Activated CD4-positive, alpha-beta T cell treated with anti-CD3 and anti-CD28 coated beads, Interleukin-2, amount 10 ng/mL, durations not matched to agents 24 days and 14 days (primary cell): ENCODE data around the gene SRGAP1. TPM values are rescaled to one million over a fixed set of nuclear protein-coding genes. Genes with fewer than 3 reads are reported as not detected.
"Not testable (repeated sequence)": the region's sequence is repeated elsewhere in the genome, so short reads cannot be mapped to it uniquely, and the experiment has no call there.

Source experiments
- DNase-seq: peaks from one replicate; pipeline ENCODE4 v3.0.0; 2022
- H3K27ac Mint-ChIP-seq: one replicate; pipeline ENCODE4 v1.8.0; 2022; ENCODE audit warnings: mild to moderate bottlenecking, mixed read lengths
- H3K27me3 Mint-ChIP-seq: one replicate; pipeline ENCODE4 v1.8.0; 2022; ENCODE audit warnings: mixed read lengths
- H3K36me3 Mint-ChIP-seq: one replicate; pipeline ENCODE4 v1.8.0; 2022; ENCODE audit warnings: low read depth, mild to moderate bottlenecking, mixed read lengths
- H3K4me1 Mint-ChIP-seq: one replicate; pipeline ENCODE4 v1.8.0; 2021; ENCODE audit warnings: mixed read lengths
- H3K4me3 Mint-ChIP-seq: one replicate; pipeline ENCODE4 v1.8.0; 2022; ENCODE audit warnings: mild to moderate bottlenecking, moderate library complexity, mixed read lengths
- H3K9me3 Mint-ChIP-seq: one replicate; pipeline ENCODE4 v1.8.0; 2021; ENCODE audit warnings: mixed read lengths
- intact Hi-C: fragments of 100-400 bp; cut with micrococcal nuclease; formaldehyde crosslinking; loops from one replicate; pipeline ENCODE4 v1.15.1; 2023
- total RNA-seq: library from RNA; stranded (reverse); gene quantifications from 2 replicates; pipeline ENCODE4 v1.2.3, GENCODE V29; 2022

SRGAP1 gene
- total RNA-seq, 1 donor from 2014 or later, result 0.16 TPM

- DNase-seq, H3K4me1 Mint-ChIP-seq, H3K27ac Mint-ChIP-seq, H3K36me3 Mint-ChIP-seq, H3K4me3 Mint-ChIP-seq, H3K27me3 Mint-ChIP-seq, intact Hi-C loops, H3K9me3 Mint-ChIP-seq: not testable (repeated sequence)
Measured at GRCh38 chr12:64121086-64121485, 276.6 kb downstream of the SRGAP1 start.

- no peak overlapping the region for H3K27ac Mint-ChIP-seq
- no peaks in the 10 kb centered on the region for H3K9me3 Mint-ChIP-seq
- H3K4me3 Mint-ChIP-seq, result no peak overlapping the region
- H3K36me3 Mint-ChIP-seq, result no peaks in the 10 kb centered on the region
- no peaks in the 10 kb centered on the region for H3K4me1 Mint-ChIP-seq
- peaks cover 3% of the 10 kb centered on the region for H3K27me3 Mint-ChIP-seq
- intact Hi-C loops, result no loop called here
- no peak for DNase-seq
Measured at GRCh38 chr12:64122154-64122553, 277.7 kb downstream of the SRGAP1 start.

DNA sequence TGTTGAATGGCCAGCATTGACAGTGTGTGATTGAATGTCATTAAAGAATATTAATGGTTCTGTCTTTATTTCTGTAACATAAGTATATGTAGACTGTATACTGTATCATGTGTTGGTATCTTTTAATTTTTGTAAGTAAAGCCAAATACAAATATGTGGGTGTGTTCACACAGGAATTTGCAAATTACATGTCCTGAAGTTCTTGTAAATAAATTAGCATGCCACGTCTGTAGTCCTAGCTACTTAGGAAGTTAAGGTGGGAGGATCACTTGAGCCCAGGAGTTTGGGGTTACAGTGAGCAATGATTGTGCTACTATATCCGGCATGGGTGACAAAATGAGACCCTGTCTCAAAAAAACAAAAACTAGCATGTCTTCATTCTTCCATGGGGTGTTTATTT, 278.5 kb downstream of the SRGAP1 start:
- DNase-seq, result no peak
- Mint-ChIP-seq H3K4me3 (no peak overlapping the region), H3K9me3 (no peaks in the 10 kb centered on the region), H3K27ac (no peak overlapping the region), H3K36me3 (no peaks in the 10 kb centered on the region), H3K4me1 (no peaks in the 10 kb centered on the region), H3K27me3 (peaks cover 3% of the 10 kb centered on the region)
- intact Hi-C loops, result no loop called here

GRCh38 chr12:64123448-64123847, 278.9 kb downstream of the SRGAP1 start:
- Mint-ChIP-seq H3K9me3 (no peaks in the 10 kb centered on the region), H3K4me1 (no peaks in the 10 kb centered on the region), H3K27ac (no peak overlapping the region), H3K4me3 (no peak overlapping the region), H3K27me3 (peaks cover 3% of the 10 kb centered on the region), H3K36me3 (no peaks in the 10 kb centered on the region)
- intact Hi-C loops, result no loop called here
- DNase-seq, result no peak

GRCh38 chr12:64124511-64125197, 280.2 kb downstream of the SRGAP1 start:
- Mint-ChIP-seq H3K27ac (no peak overlapping the region), H3K9me3 (no peaks in the 10 kb centered on the region), H3K4me1 (no peaks in the 10 kb centered on the region), H3K27me3 (peaks cover 3% of the 10 kb centered on the region), H3K4me3 (no peak overlapping the region), H3K36me3 (no peaks in the 10 kb centered on the region)
- intact Hi-C loops, result no loop called here
- DNase-seq, result no peak

- H3K4me1 Mint-ChIP-seq, result no peaks in the 10 kb centered on the region
Measured at GRCh38 chr12:64125913-64126312, 281.4 kb downstream of the SRGAP1 start.

DNA sequence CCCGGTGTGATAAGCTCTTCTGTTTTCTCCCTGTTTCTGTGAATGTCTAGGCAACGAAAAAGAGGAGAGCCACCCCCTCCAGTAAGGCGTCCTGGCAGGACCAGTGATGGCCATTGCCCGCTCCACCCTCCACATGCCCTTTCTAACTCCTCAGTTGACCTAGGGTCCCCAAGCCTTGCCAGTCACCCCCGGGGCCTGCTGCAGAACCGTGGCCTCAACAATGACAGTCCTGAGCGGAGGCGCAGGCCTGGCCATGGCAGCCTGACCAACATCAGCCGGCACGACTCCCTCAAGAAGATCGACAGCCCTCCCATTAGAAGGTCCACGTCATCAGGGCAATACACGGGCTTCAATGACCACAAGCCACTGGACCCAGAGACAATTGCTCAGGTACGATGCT, 283.3 kb downstream of the SRGAP1 start:
- Mint-ChIP-seq H3K4me1 (no peaks in the 10 kb centered on the region), H3K27me3 (peaks cover 1% of the 10 kb centered on the region), H3K9me3 (peaks cover 5% of the 10 kb centered on the region), H3K36me3 (no peaks in the 10 kb centered on the region), H3K27ac (no peak overlapping the region), H3K4me3 (no peak overlapping the region)
- no peak for DNase-seq
- intact Hi-C loops, result no loop called here

More at GRCh38 chr12:64125913-64126312, 281.4 kb downstream of the SRGAP1 start:
- H3K27ac Mint-ChIP-seq, result no peak overlapping the region
- no peak for DNase-seq
- no peak overlapping the region for H3K4me3 Mint-ChIP-seq
- peaks cover 3% of the 10 kb centered on the region for H3K27me3 Mint-ChIP-seq
- H3K9me3 Mint-ChIP-seq, result no peaks in the 10 kb centered on the region
- intact Hi-C loops, result no loop called here
- H3K36me3 Mint-ChIP-seq, result no peaks in the 10 kb centered on the region

DNA sequence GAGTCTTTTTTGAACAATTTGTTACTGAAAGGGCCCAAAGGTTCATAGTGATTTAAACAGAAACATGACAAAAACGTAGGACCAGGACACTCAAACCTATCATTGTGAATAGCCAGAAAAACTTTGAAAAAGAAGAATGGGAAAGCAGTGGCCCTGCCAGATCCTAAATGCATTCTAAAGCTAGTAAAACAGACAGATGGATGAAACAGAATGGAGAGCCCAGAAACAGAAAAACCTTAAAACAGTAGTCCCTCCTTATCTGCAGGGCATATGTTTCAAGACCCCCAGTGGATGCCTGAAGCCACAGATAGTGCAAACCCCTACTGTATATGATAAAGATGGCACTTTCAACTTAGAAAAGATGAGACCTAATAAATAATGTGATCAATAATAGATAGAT, 283.9 kb downstream of the SRGAP1 start:
- Mint-ChIP-seq H3K4me1 (no peaks in the 10 kb centered on the region), H3K4me3 (no peak overlapping the region), H3K27me3 (peaks cover 1% of the 10 kb centered on the region), H3K9me3 (peaks cover 5% of the 10 kb centered on the region), H3K27ac (no peak overlapping the region), H3K36me3 (no peaks in the 10 kb centered on the region)
- DNase-seq, result no peak
- intact Hi-C loops, result no loop called here

DNA sequence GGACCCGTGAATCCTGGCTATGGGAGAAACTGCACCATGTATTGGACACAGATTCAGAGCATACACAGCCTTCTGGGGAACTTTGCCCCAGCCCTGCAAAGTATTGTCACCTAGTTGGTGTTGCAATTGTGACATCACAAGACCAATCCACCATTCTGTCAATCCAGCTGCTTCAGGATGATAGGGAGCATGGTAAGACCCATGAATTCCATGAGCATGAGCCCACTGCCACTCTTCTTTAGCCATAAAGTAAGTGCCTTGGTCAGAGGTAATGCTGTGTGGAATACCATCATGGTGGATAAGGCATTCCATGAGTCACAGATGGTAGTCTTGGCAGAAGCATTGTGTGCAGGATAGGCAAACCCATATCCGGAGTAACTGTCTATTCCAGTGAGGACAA, 286.0 kb downstream of the SRGAP1 start:
- H3K9me3 Mint-ChIP-seq, DNase-seq, intact Hi-C loops, H3K4me3 Mint-ChIP-seq, H3K27ac Mint-ChIP-seq, H3K36me3 Mint-ChIP-seq, H3K27me3 Mint-ChIP-seq, H3K4me1 Mint-ChIP-seq: not testable (repeated sequence)

GRCh38 chr12:64131456-64131855, 287.0 kb downstream of the SRGAP1 start:
- intact Hi-C loops, H3K4me3 Mint-ChIP-seq, H3K27ac Mint-ChIP-seq, DNase-seq, H3K4me1 Mint-ChIP-seq, H3K27me3 Mint-ChIP-seq, H3K36me3 Mint-ChIP-seq, H3K9me3 Mint-ChIP-seq: not testable (repeated sequence)

DNA sequence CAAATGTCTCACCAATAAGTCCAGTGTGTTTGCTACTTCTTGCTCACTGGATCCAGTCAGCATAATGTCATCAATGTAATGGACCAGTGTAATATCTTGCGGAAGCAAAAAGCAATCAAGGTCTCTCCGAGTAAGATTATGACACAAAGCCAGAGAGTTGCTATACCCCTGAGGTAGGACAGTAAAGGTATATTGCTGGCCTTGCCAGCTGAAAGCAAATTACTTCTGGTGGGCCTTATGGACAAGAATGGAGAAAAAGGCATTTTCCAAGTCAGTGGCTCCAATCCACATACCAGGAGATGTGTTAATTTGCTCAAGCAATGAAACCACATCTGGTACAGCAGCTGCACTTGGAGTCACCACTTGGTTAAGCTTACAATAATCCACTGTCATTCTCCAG, 288.2 kb downstream of the SRGAP1 start:
- H3K4me1 Mint-ChIP-seq, H3K27ac Mint-ChIP-seq, H3K4me3 Mint-ChIP-seq, intact Hi-C loops, H3K9me3 Mint-ChIP-seq, H3K27me3 Mint-ChIP-seq, H3K36me3 Mint-ChIP-seq, DNase-seq: not testable (repeated sequence)

DNA sequence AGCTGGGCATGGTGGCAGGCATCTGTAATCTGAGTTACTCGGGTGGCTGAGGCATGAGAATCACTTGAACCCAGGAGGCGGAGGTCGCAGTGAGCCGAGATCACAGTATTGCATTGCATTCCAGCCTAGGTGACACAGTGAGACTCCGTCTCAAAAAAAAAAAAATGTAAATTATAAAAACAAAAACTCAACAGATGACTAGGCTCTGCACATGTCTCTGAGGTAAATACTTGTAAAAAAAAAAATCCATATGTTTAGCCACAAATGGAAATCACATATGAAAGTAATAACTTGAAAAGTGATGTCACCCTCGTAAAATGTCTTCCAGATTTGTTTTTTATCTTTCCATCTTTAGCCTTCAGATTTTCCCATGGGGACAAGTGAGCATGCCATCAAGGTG, 292.6 kb downstream of the SRGAP1 start:
- H3K27me3 Mint-ChIP-seq, result no peaks in the 10 kb centered on the region
- no peak for DNase-seq
- no peaks in the 10 kb centered on the region for H3K9me3 Mint-ChIP-seq
- no peaks in the 10 kb centered on the region for H3K4me1 Mint-ChIP-seq
- H3K4me3 Mint-ChIP-seq, result no peak overlapping the region
- no peaks in the 10 kb centered on the region for H3K36me3 Mint-ChIP-seq
- no peak overlapping the region for H3K27ac Mint-ChIP-seq
- intact Hi-C loops, result no loop called here

GRCh38 chr12:64139021-64139420, 294.5 kb downstream of the SRGAP1 start:
- no peak overlapping the region for H3K27ac Mint-ChIP-seq
- peaks cover 3% of the 10 kb centered on the region for H3K9me3 Mint-ChIP-seq
- intact Hi-C loops, result no loop called here
- H3K4me3 Mint-ChIP-seq, result no peak overlapping the region
- no peaks in the 10 kb centered on the region for H3K4me1 Mint-ChIP-seq
- H3K27me3 Mint-ChIP-seq, result no peaks in the 10 kb centered on the region
- no peak for DNase-seq
- no peaks in the 10 kb centered on the region for H3K36me3 Mint-ChIP-seq

DNA sequence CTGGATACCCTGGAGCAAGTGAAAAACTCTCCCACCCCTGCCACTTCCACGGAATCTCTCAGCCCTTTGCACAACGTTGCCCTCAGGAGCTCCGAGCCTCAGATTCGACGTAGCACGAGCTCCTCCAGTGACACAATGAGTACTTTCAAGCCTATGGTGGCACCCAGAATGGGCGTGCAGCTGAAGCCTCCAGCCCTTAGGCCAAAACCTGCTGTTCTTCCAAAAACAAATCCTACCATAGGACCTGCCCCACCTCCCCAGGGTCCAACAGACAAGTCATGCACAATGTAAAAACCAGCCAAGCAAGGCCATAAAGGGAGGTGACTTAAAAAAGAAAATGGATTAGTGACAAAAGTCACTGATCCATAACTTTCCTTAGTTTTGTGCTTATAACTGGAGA, 297.9 kb downstream of the SRGAP1 start:
- intact Hi-C loops, result no loop called here
- H3K36me3 Mint-ChIP-seq, result no peaks in the 10 kb centered on the region
- peaks cover 3% of the 10 kb centered on the region for H3K9me3 Mint-ChIP-seq
- peaks cover 3% of the 10 kb centered on the region for H3K4me1 Mint-ChIP-seq
- no peak for DNase-seq
- H3K4me3 Mint-ChIP-seq, result no peak overlapping the region
- H3K27me3 Mint-ChIP-seq, result no peaks in the 10 kb centered on the region
- H3K27ac Mint-ChIP-seq, result no peak overlapping the region

- intact Hi-C loops, result no loop called here
- Mint-ChIP-seq H3K9me3 (peaks cover 3% of the 10 kb centered on the region), H3K36me3 (no peaks in the 10 kb centered on the region), H3K27me3 (no peaks in the 10 kb centered on the region), H3K4me3 (no peak overlapping the region), H3K4me1 (peaks cover 4% of the 10 kb centered on the region), H3K27ac (no peak overlapping the region)
- no peak for DNase-seq
Measured at GRCh38 chr12:64142784-64143183, 298.3 kb downstream of the SRGAP1 start.
